C4-2B (cell line): ENCODE results near the gene HTR3A.
"Not testable (repeated sequence)": the region's sequence is repeated elsewhere in the genome, so short reads cannot be mapped to it uniquely, and the experiment has no call there.

Experiments used
- H3K27ac ChIP-seq: fragments of 450-650 bp; 2 replicates; pipeline ENCODE4 v1.5.1; 2017
- CTCF ChIP-seq: fragments of 450-650 bp; conservative IDR thresholded peaks from 2 replicates; pipeline ENCODE4 v1.5.1; 2017; ENCODE audit warnings: mild to moderate bottlenecking
- ZFX ChIP-seq: fragments of 450-650 bp; IDR thresholded peaks from 2 replicates; pipeline ENCODE4 v1.6.1; 2017

Gene HTR3A

DNA sequence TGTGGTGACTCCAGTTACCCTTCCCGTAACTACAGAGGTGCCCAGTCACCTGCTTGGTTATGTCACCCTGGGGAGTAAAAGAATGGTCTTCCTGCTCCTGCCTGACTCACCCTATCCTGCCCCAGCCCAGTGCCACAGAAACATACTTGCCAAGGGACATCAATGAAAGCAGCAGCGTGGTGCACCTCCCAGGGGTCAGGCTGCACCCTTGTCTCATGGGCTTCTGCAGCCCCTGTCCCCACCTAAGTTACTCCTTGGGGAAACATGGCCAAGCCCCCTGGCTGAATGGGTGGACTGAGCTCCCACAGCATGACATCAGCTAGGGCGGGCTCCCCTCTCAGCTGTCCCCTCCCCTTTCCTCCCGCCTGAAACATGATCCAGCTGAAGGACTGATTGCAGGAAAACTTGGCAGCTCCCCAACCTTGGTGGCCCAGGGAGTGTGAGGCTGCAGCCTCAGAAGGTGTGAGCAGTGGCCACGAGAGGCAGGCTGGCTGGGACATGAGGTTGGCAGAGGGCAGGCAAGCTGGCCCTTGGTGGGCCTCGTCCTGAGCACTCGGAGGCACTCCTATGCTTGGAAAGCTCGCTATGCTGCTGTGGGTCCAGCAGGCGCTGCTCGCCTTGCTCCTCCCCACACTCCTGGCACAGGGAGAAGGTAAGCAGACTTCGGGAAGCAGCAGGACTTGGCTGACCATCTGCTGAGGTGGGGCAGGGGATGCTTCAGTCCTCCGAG is at the start of gene HTR3A:
HTR3A (plus strand) TSS at position 368 of the 730 bp plus-strand sequence; CDS start at position 586, 218 bp downstream.
- TF ChIP-seq CTCF (no peak), ZFX (no peak)
- H3K27ac ChIP-seq, result peak within 1 kb of the TSS; percentile 50

DNA sequence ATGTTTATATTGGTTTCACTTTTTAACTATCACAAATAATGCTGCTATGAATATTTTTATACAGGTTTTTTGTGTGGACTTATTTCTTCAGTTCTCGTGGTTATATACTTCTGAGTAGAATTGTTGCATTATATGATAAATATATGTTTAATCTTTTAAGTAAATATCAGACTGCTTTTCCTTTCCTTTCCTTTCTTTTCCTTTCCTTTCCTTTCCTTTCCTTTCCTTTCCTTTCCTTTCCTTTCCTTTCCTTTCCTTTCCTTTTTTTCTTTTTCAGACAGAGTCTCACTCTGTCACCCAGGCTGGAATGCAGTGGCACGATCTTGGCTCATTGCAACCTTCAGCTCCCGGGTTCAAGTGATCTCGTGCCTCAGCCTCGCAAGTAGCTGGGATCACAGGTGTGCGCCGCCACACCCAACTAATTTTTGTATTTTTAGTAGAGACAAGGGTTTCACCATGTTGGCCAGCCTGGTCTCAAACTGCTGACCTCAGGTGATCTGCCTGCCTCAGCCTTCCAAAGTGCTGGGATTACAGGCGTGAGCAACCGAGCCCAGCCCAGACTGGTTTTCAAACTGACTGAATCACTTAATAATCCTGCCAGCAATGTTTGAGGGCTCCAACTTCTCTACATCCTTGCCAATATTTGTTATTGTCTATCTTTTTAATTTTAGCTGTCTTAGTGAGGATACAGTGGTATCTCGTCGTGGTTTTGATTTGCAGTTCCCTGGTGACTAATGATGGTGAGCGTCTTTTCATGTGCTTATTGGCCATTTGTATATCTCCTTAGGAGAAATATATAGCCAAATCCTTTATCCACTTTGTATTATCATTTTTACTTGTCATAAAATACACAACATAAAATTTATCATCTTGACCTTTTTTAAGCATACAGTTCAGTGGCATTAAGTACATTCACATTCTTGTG is 48.4 kb upstream of the HTR3A start:
- H3K27ac ChIP-seq, result no peak overlapping the region; the same call in 1 of the 2 replicates
- TF ChIP-seq ZFX (no peak), CTCF (no peak)

- H3K27ac ChIP-seq, result no peak overlapping the region
- no peak for TF ChIP-seq CTCF
- TF ChIP-seq ZFX, result no peak
Measured at GRCh38 chr11:113928311-113928710, 46.6 kb upstream of the HTR3A start.

DNA sequence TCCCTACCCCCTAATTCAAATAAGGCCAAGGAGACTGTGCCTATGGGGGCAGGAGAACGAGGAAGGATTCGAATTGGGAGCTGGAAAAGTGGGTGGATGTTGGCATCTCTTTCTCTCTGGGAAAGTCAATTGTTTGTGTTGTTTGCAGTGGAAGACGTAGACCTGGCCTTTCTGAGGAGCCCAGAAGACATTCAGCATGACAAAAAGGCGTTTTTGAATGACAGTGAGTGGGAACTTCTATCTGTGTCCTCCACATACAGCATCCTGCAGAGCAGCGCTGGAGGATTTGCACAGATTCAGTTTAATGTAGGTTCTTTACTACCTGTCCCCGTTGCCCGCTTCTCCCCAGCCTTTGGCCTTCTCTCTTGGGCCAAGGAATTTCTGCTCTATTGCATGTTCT is 42.1 kb upstream of the HTR3A start:
- TF ChIP-seq ZFX (no peak), CTCF (no peak)

GRCh38 chr11:113934193-113934592 is 40.7 kb upstream of the HTR3A start:
- not testable (repeated sequence) for H3K27ac ChIP-seq

More for the DNA sequence above, 42.1 kb upstream of the HTR3A start:
- H3K27ac ChIP-seq, result no peak overlapping the region

DNA sequence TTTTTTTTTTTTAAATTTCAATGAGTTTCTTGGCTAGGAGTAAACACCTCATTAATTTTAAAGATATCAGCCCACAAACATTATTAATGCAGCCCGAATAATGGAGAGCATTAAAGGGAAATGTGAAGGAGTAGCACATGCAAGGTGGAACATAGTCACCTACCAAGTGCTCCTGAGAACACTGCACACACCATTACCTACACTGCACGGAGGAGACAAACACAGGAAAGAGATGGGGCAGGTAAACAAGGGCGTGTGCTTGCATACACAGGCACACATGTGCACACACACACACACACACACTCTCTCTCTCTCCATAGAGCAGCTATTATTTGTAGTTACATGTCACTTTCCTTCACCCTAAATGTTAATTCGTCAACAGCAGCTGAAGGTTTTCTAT is 40.1 kb upstream of the HTR3A start:
- no peak overlapping the region for H3K27ac ChIP-seq
- TF ChIP-seq ZFX (no peak), CTCF (no peak)

GRCh38 chr11:113935858-113936257 is 39.0 kb upstream of the HTR3A start:
- no peak overlapping the region for H3K27ac ChIP-seq
- TF ChIP-seq CTCF (no peak), ZFX (no peak)
